ENCODE results near the gene FBXO42. TPM values are rescaled to one million over a fixed set of nuclear protein-coding genes. Genes with fewer than 3 reads are reported as not detected.

FBXO42 gene
- total RNA-seq (2014; rRNA removed; shearing (Covaris generic)), result 10.8 and 27.3 TPM in 2 replicates

DNA sequence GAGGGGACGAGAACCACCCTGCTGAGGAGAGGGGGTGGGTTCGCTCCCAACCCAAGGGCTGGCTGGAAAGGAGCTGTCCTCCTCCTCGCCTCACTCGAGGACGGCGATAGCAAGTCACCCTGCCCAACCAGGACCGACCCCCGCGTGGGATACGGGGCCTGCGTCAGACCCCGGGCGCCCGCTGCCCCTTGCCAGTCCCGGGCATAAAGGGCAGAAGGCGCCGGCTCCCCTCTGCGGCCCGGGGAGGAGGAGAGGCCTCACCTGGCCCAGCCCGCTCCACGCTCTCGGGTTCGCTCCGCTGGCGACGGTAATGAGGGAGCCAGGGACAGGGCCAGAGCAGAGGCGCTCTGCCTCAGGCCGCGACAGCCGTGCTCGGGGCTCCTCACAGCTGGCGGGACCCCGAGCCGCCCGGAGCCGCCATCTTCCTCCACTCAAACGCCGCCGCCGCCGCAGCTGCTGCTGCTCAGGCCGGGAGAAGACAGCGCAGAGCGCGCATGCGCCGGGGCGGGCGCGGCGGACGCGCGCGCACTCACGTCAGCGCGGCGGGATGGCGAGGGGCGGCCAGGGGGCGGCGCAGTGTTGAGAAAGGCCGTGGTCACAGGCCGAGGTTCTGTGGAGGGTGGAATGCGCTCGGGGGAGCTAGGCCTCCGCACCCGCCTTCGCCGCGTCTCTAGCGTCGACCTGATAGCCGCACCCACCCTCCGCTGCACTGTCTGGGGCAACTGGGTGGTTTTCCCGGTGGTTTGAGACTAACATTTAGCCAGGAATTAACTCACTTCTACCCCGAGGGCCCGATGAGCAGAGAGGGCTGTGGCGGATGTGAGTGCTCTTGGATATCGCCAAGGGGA is at the start of gene FBXO42:
TSS of gene FBXO42 (minus strand) at position 487 of the 848 bp plus-strand sequence. CDS start 37,062 bp downstream, outside the sequence.
- DNase-seq (ENCODE audit: low read depth), result peak; percentile 98

GRCh38 chr1:16398371-16398953 is 46.2 kb upstream of the FBXO42 start:
- no peak for DNase-seq (ENCODE audit: low read depth)

DNA sequence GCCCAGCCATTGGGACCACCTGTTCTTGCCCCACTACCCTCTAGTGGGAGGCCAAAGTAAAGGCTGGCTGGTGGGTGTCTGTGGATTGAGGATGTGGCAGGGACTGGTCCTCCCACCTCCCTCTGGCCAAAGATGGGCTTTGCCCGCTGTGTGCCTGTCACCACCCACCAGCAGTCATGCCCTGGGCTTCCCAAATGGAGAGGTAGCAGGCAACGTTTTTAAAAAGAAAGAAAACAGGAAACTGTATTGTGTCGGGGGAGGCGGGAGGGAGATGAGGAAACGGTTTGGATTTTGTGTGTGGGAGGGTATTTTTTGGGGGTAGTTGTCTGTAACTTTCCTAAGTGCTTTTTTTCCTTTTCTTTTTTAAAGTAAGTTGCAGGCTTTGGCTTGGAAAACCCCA is 44.8 kb upstream of the FBXO42 start:
- DNase-seq (ENCODE audit: low read depth), result no peak

DNA sequence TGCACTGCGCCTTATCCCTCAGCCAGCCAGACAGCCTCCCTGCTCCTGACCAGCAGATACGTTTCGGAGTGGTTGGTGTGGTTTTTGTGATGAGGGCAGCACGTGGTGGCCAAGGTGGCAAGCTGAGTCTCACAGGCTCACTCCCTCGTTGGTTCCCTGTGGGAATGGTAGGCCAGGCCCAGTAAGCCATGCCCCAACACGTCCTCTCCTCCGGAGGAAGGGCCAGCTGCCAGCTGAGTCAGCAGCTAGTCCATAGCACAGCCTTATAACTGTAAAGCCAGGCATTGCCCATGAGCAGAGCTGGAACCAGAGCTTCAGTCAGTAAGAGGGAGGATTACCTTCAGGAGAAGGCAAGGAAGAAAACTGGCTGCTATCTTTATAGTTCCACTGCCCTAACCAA is 44.3 kb upstream of the FBXO42 start:
- peak; percentile 32 for DNase-seq (ENCODE audit: low read depth)

DNA sequence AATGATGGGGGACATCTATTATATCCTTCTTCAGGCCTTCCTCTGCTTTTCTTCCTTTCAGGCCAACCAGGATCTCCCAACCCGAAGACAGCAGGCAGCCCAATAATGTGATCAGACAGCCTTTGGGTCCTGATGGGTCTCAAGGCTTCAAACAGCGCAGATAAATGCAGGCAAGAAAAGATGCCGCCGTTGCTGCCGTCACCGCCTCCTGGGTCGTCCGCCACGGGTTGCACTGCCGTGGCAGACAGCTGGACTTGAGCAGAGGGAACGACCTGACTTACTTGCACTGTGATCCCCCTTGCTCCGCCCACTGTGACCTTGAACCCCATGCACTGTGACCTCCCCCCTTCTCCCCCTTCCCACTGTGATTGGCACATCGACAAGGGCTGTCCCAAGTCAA is 42.7 kb upstream of the FBXO42 start:
- no peak for DNase-seq (ENCODE audit: low read depth)

GRCh38 chr1:16393570-16394521 is 41.6 kb upstream of the FBXO42 start:
- DNase-seq (ENCODE audit: low read depth), result no peak

DNA sequence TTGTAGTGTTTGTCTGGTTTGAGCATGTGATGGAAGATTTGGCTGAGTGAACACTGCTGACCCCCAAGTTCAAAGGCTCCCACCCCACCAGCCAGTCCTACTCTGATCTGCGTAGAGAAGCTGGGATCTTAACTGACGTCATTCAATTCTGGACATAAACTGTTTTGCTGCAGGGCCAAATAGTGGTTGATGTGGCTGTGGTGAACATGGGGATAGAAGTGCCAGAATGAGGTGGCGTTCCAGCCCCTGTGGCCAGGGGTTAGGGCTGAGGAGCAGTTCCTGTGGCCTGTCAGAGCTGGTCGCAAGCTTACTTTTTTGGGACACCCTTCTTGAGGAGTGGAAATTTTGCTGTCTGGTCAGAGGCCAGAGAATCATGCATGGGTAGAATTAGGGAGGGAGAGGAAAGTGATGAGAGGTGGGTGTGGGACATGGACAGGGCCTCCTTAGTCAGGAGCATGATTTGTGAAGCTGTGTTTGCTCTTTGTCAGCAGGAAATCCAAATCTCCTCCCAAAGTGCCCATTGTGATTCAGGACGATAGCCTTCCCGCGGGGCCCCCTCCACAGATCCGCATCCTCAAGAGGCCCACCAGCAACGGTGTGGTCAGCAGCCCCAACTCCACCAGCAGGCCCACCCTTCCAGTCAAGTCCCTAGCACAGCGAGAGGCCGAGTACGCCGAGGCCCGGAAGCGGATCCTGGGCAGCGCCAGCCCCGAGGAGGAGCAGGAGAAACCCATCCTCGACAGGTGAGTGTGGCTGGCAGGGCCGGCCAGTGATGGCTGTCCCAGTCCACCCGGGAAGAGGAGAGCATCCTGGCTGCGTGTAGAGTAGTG is 40.7 kb upstream of the FBXO42 start:
- no peak for DNase-seq (ENCODE audit: low read depth)

GRCh38 chr1:16391411-16391810 is 39.1 kb upstream of the FBXO42 start:
- no peak for DNase-seq (ENCODE audit: low read depth)

- DNase-seq (ENCODE audit: low read depth), result no peak
Observed at GRCh38 chr1:16387201-16388188, 35.2 kb upstream of the FBXO42 start.

DNA sequence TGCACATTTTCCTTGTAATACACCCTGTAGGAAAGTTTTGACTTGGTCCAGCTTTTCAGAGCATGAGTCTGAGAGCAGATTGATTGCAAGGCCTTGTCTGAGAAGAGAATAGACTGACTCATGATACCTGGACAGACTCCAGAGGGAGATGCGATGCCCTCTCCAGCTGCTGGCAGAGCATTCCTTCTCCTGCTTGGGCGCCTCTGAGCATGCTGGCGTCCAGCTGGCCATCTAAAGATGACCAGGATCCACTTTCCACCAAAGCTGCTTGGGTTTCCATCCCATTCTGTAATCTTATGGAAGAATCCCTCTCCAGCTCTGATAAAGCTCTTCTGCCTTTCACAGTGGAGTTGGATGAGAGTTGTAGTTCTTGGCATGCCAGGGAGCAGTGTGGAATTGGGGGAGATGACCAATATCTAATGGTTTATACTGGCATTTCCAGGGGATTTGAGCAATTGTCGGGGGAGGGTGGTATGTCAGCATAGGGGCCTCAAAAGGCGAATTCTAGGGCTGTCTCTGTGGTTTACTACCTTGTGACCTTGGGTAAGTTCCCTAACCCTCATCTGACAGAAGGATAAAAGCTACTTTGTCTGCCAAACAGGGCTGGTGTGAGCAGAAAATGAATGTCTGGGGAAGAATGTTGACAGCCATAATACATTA is 34.3 kb upstream of the FBXO42 start:
- DNase-seq (ENCODE audit: low read depth), result peak; percentile 64

GRCh38 chr1:16385659-16386453 is 33.6 kb upstream of the FBXO42 start:
- no peak for DNase-seq (ENCODE audit: low read depth)

DNA sequence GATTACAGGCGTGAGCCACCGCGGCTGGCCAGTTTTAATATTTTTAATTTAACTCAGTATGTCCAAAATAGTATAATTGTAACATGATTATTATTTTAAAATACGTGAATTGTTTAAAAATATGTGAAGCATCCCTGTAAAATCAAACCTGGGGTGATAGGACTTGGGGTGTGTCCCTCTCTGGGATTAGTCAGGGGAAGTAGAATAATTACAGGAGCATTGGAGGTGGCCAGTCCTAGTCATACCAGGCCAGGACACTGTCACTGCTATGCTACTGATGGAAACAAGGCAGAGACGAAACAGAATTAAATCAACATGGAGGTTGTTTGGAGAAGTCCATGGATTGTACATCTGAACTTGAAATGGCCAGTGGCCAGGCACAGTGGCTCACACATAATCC is 31.6 kb upstream of the FBXO42 start:
- no peak for DNase-seq (ENCODE audit: low read depth)

GRCh38 chr1:16380868-16381267 is 28.6 kb upstream of the FBXO42 start:
- no peak for DNase-seq (ENCODE audit: low read depth)

- DNase-seq (ENCODE audit: low read depth), result no peak
Observed at GRCh38 chr1:16378443-16378842, 26.2 kb upstream of the FBXO42 start.

- DNase-seq (ENCODE audit: low read depth), result no peak
Observed at GRCh38 chr1:16376971-16377370, 24.7 kb upstream of the FBXO42 start.

GRCh38 chr1:16375521-16376340 is 23.5 kb upstream of the FBXO42 start:
- DNase-seq (ENCODE audit: low read depth), result peak; percentile 25

DNA sequence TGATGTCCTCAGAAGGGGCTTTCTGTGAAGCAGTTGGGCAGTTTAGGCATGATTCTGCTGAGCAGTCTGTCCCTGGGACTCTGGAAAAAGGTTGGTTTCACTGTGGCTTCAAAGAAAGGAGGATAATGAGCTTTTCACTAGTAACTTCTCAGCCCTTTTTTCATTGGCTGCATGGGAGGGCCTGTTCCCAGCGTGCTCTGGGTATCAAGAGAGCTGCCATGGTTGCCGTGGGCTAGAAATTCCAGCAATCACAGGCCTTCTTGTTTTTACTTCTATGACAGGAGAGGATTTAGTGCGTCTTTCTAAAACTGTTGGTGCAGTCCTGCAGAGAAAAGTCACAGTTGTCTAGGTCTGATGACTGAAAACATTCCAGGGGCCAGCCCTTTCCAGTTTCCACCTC is 22.0 kb upstream of the FBXO42 start:
- DNase-seq (ENCODE audit: low read depth), result no peak

Measured in Daoy (cell line).